HG03064 (cell line): Measurements from ENCODE around the gene SHROOM3.

ENCODE experiments used
- ATAC-seq: cut with Tn5 transposase; IDR thresholded peaks from one replicate; pipeline ENCODE4 v1.9.1; 2021; ENCODE audit warnings: low read depth; ENCODE audit not compliant: unreplicated experiment

The SHROOM3 gene

GRCh38 chr4:76683144-76683543, 248.1 kb downstream of the SHROOM3 start:
- no peak for ATAC-seq

GRCh38 chr4:76687746-76688448, 252.9 kb downstream of the SHROOM3 start:
- ATAC-seq, result no peak

- ATAC-seq, result no peak
Observed at GRCh38 chr4:76688619-76689144, 253.7 kb downstream of the SHROOM3 start.

- no peak for ATAC-seq
Observed at GRCh38 chr4:76689145-76689817, 254.3 kb downstream of the SHROOM3 start.

- no peak for ATAC-seq
Observed at GRCh38 chr4:76690011-76690905, 255.2 kb downstream of the SHROOM3 start.

- no peak for ATAC-seq
Observed at GRCh38 chr4:76690906-76691275, 255.9 kb downstream of the SHROOM3 start.

GRCh38 chr4:76691807-76692582, 257.0 kb downstream of the SHROOM3 start:
- no peak for ATAC-seq

GRCh38 chr4:76692761-76693160, 257.7 kb downstream of the SHROOM3 start:
- ATAC-seq, result no peak

GRCh38 chr4:76694056-76694455, 259.0 kb downstream of the SHROOM3 start:
- ATAC-seq, result no peak

GRCh38 chr4:76696109-76696508, 261.1 kb downstream of the SHROOM3 start:
- no peak for ATAC-seq

- peak; percentile 90 for ATAC-seq
Observed at GRCh38 chr4:76697129-76697803, 262.2 kb downstream of the SHROOM3 start.

- ATAC-seq, result no peak
Observed at GRCh38 chr4:76698141-76698540, 263.1 kb downstream of the SHROOM3 start.

GRCh38 chr4:76699751-76700310, 264.8 kb downstream of the SHROOM3 start:
- no peak for ATAC-seq

GRCh38 chr4:76702440-76703122, 267.6 kb downstream of the SHROOM3 start:
- ATAC-seq, result no peak

GRCh38 chr4:76703123-76703490, 268.1 kb downstream of the SHROOM3 start:
- ATAC-seq, result no peak

- ATAC-seq, result no peak
Observed at GRCh38 chr4:76703676-76704075, 268.6 kb downstream of the SHROOM3 start.

GRCh38 chr4:76704133-76704881, 269.3 kb downstream of the SHROOM3 start:
- no peak for ATAC-seq

GRCh38 chr4:76705472-76705871, 270.4 kb downstream of the SHROOM3 start:
- no peak for ATAC-seq
